Gastrocnemius medialis (tissue), 4 donors: ENCODE data around the gene CFAP210. TPM values are rescaled to one million over a fixed set of nuclear protein-coding genes. Genes with fewer than 3 reads are reported as not detected.
"Not testable (repeated sequence)": the region's sequence is repeated elsewhere in the genome, so short reads cannot be mapped to it uniquely, and the experiment has no call there.

Experiments
- ATAC-seq, 2 donors: fragments of 150-250 bp; one replicate each; pipeline ENCODE4 v1.9.1; 2016
- DNase-seq, 2 donors: peaks; one replicate each; pipeline ENCODE4 v3.0.0-alpha.2; 2019
- H3K27ac ChIP-seq, 4 donors: fragments of 200-600 bp; sonication (generic); 1 replicate in 1 of 4; 2 replicates in 3 of 4; pipeline ENCODE4 v1.5.1; 2016 to 2018; ENCODE audit warnings: mild to moderate bottlenecking in 2 of 4, moderate library complexity in 1 of 4
- H3K27me3 ChIP-seq, 3 donors: fragments of 200-600 bp; sonication (generic) in 2 of 3; 1 replicate in 1 of 3; 2 replicates in 2 of 3; pipeline versions ENCODE4 v1.5.1 to v1.6.0; 2016 to 2019; ENCODE audit warnings: mild to moderate bottlenecking in 1 of 3, moderate library complexity in 1 of 3
- H3K36me3 ChIP-seq, 2 donors: fragments of 200-600 bp; sonication (generic) in 1 of 2; one replicate each; pipeline ENCODE4 v1.5.1; 2017 to 2018
- H3K4me1 ChIP-seq, 2 donors: fragments of 200-600 bp; sonication (generic) in 1 of 2; one replicate each; pipeline ENCODE4 v1.5.1; 2016 to 2017; ENCODE audit warnings: mild to moderate bottlenecking in 2 of 2
- H3K4me3 ChIP-seq, 4 donors: fragments of 200-600 bp; sonication (generic) in 3 of 4; 1 replicate in 1 of 4; 2 replicates in 3 of 4; pipeline ENCODE4 v1.5.1; 2016 to 2019; ENCODE audit warnings: mild to moderate bottlenecking in 2 of 4
- H3K9me3 ChIP-seq, 3 donors: fragments of 200-600 bp; sonication (generic) in 2 of 3; 1 replicate in 1 of 3; 2 replicates in 2 of 3; pipeline ENCODE4 v1.5.1; 2016 to 2019
- CTCF ChIP-seq, 5 experiments: fragments of 450-650 bp in 3 of 5; fragments of 200-600 bp in 2 of 5; sonication (generic) in 2 of 5; IDR thresholded peaks in 4 of 5; conservative IDR thresholded peaks in 1 of 5; 1 replicate in 4 of 5; 2 replicates in 1 of 5; pipeline ENCODE4 v1.5.1; 2016 to 2019; ENCODE audit warnings: antibody characterized with exemption in 5 of 5, mild to moderate bottlenecking in 3 of 5, moderate library complexity in 3 of 5
- POLR2A ChIP-seq, 2 donors: fragments of 450-650 bp; IDR thresholded peaks; one replicate each; pipeline ENCODE4 v1.6.1; 2017; ENCODE audit warnings: antibody characterized with exemption in 2 of 2, mild to moderate bottlenecking in 2 of 2, moderate library complexity in 2 of 2
- in situ Hi-C, 4 donors: fragments of 200-750 bp; cut with MboI; loops; one replicate each; pipeline versions ENCODE4 v1.15.0 to v1.8.0; 2017; ENCODE audit warnings: low sequenced_read_pairs in 4 of 4
- intact Hi-C: fragments of 100-400 bp; cut with DNase I; formaldehyde crosslinking; loops from one replicate; pipeline ENCODE4 v1.15.1; 2023; ENCODE audit warnings: low total_unique reads
- total RNA-seq, 4 donors: library from RNA; depleted of rRNA; stranded (reverse); fragments of >200 nt; gene quantifications; one replicate each; pipeline versions ENCODE4 v1.1.0 to v1.2.3, GENCODE V29; 2016

The CFAP210 gene
- total RNA-seq, 4 donors from 2014 or later = not detected

- no peaks in the 10 kb centered on the region for H3K9me3 ChIP-seq
- no peak for DNase-seq
- in situ Hi-C loops (no loop called here), intact Hi-C loops (no loop called here)
- no peaks in the 10 kb centered on the region for H3K27me3 ChIP-seq
- no peak for ATAC-seq
- no peak overlapping the region for H3K4me3 ChIP-seq
- H3K4me1 ChIP-seq = no peaks in the 10 kb centered on the region
- TF ChIP-seq CTCF (IDR thresholded peaks at IDR 0.05 in 4 of 5, conservative IDR thresholded peaks at IDR 0.05 in 1 of 5) (no peak), POLR2A (IDR thresholded peaks at IDR 0.05) (no peak)
- peaks cover 0 to 95% of the 10 kb centered on the region in 2 donors for H3K36me3 ChIP-seq
- no peak overlapping the region for H3K27ac ChIP-seq
Measured at GRCh38 chr2:169609264-169609663, 84.9 kb downstream of the CFAP210 start.

- in situ Hi-C loops (loop anchor here in 1 of 4 donors (25.0 kb wide), 1 partner anchor 1338 kb away; the partner anchor contains the start of gene GORASP2), intact Hi-C loops (no loop called here)
- H3K4me1 ChIP-seq = peaks cover 14 to 15% of the 10 kb centered on the region in 2 donors
- no peak for TF ChIP-seq CTCF (IDR thresholded peaks at IDR 0.05 in 4 of 5, conservative IDR thresholded peaks at IDR 0.05 in 1 of 5)
- no peak for TF ChIP-seq POLR2A (IDR thresholded peaks at IDR 0.05)
- H3K36me3 ChIP-seq = peaks cover 0 to 2% of the 10 kb centered on the region in 2 donors
- no peak overlapping the region for H3K4me3 ChIP-seq
- no peaks in the 10 kb centered on the region for H3K9me3 ChIP-seq
- no peak overlapping the region for H3K27ac ChIP-seq
- no peak for ATAC-seq
- H3K27me3 ChIP-seq = no peaks in the 10 kb centered on the region
- DNase-seq = no peak
Measured at GRCh38 chr2:169599568-169599967, 94.6 kb downstream of the CFAP210 start.

GRCh38 chr2:169598982-169599381 is 95.2 kb downstream of the CFAP210 start:
- no peaks in the 10 kb centered on the region for H3K9me3 ChIP-seq
- DNase-seq = no peak
- H3K27ac ChIP-seq = no peak overlapping the region
- H3K4me1 ChIP-seq = peaks cover 14 to 15% of the 10 kb centered on the region in 2 donors
- intact Hi-C loops (no loop called here), in situ Hi-C loops (loop anchor here in 1 of 4 donors (25.0 kb wide), 1 partner anchor 1338 kb away; the partner anchor contains the start of gene GORASP2)
- no peaks in the 10 kb centered on the region for H3K36me3 ChIP-seq
- H3K27me3 ChIP-seq = no peaks in the 10 kb centered on the region
- TF ChIP-seq POLR2A (IDR thresholded peaks at IDR 0.05) (no peak), CTCF (IDR thresholded peaks at IDR 0.05 in 4 of 5, conservative IDR thresholded peaks at IDR 0.05 in 1 of 5) (no peak)
- ATAC-seq = no peak
- no peak overlapping the region for H3K4me3 ChIP-seq

- H3K9me3 ChIP-seq, H3K36me3 ChIP-seq, DNase-seq, H3K27me3 ChIP-seq, ATAC-seq, intact Hi-C loops, H3K27ac ChIP-seq, H3K4me3 ChIP-seq: not testable (repeated sequence)
- in situ Hi-C loops = loop anchor here in 1 of 4 donors (25.0 kb wide), 1 partner anchor 1341 kb away; the partner anchor contains the start of gene GORASP2
- H3K4me1 ChIP-seq = peaks cover 14 to 15% of the 10 kb centered on the region in 2 donors
Measured at GRCh38 chr2:169596546-169596945, 97.7 kb downstream of the CFAP210 start.

Other genes with a start within 250 kb of the CFAP210 start
- gene BBS5, start 214.9 kb downstream of the CFAP210 start, total RNA-seq = 10 to 100 TPM in 1 of 4 donors, 1 to 10 TPM in 3; 4.5 to 17.8 (median 8.0) TPM
- gene KLHL41, start 184.7 kb downstream of the CFAP210 start, total RNA-seq = 1,000 to 10,000 TPM; 2,008 to 3,010 (median 2,782) TPM
- gene FASTKD1, start 120.5 kb downstream of the CFAP210 start, total RNA-seq = 10 to 100 TPM in 3 of 4 donors, 1 to 10 TPM in 1; 9.7 to 27.4 (median 12.9) TPM
- 10 to 100 TPM; 27.7 to 40.5 (median 29.3) TPM for gene PPIG, start 110.1 kb downstream of the CFAP210 start, total RNA-seq
- gene PHOSPHO2, start 64 bp upstream of the CFAP210 start, total RNA-seq = 1 to 10 TPM; 2.0 to 9.4 (median 2.9) TPM
- gene KLHL23, start 39.4 kb upstream of the CFAP210 start, total RNA-seq = 10 to 100 TPM in 1 of 4 donors, 1 to 10 TPM in 3; 4.2 to 11.5 (median 5.2) TPM
- gene SSB, start 104.5 kb upstream of the CFAP210 start, total RNA-seq = 10 to 100 TPM; 35.5 to 36.7 (median 36.1) TPM
- gene METTL5, start 130.5 kb upstream of the CFAP210 start, total RNA-seq = 10 to 100 TPM; 24.8 to 63.7 (median 40.9) TPM
- gene UBR3, start 133.0 kb upstream of the CFAP210 start, total RNA-seq = 100 to 1,000 TPM; 178 to 247 (median 187) TPM